ENCODE results near the gene PROZ.

- TF ChIP-seq CTCF (IDR thresholded peaks at IDR 0.05; ENCODE audit: insufficient read depth, low read depth, low read length): no peak
- TF ChIP-seq EZH2 (IDR thresholded peaks at IDR 0.05; ENCODE audit: insufficient read depth, low read length): no peak
These were observed 60.1 kb downstream of the PROZ start for GRCh38 chr13:113218586-113218985.

All from astrocyte (in vitro differentiated cells and primary cell).